ENCODE measurements around the gene GNA12.

- no peak for TF ChIP-seq CTCF (IDR thresholded peaks at IDR 0.05; ENCODE audit: insufficient read depth, low read length, poor library complexity, severe bottlenecking)
- no peak for TF ChIP-seq EZH2phosphoT487 (conservative IDR thresholded peaks at IDR 0.05; ENCODE audit: low read length)
Measured at GRCh38 chr7:2849941-2850766, 6.0 kb upstream of the GNA12 start.

All from SU-DHL-6 (cell line).